GM12878 (cell line): Measurements from ENCODE around the gene TRAPPC3L. TPM values are rescaled to one million over a fixed set of nuclear protein-coding genes. Genes with fewer than 3 reads are reported as not detected.

ENCODE experiments used
- ATAC-seq: fragments of 200-7000 bp; cut with Tn5 transposase; 3 replicates; pipeline ENCODE4 v1.9.1; 2020; ENCODE audit warnings: mild to moderate bottlenecking, moderate library complexity
- BruUV-seq: library from RNA; stranded (reverse); fragments of 400-500 nt; replicated peaks from 2 replicates; lab custom pipeline; 2021; lab: Mats Ljungman, UMichigan
- CTCF ChIA-PET: fragments of 300-600 bp; sonication (Branson Sonifier 250); formaldehyde crosslinking; extraction: SDS; loops from one replicate; lab custom pipeline; 2021; ENCODE audit warnings: inconsistent platforms; lab: Yijun Ruan, JAX
- POLR2A ChIA-PET: fragments of 350-600 bp; formaldehyde crosslinking; extraction: SDS; loops from one replicate; lab custom pipeline; 2021; ENCODE audit warnings: inconsistent platforms; lab: Charles Lee
- RAD21 ChIA-PET: fragments of 300-600 bp; sonication (Branson Sonifier 250); formaldehyde crosslinking; loops from one replicate; lab custom pipeline; 2023; ENCODE audit warnings: antibody characterized with exemption; ENCODE audit not compliant: unreplicated experiment; lab: Charles Lee
- SMC1A ChIA-PET: fragments of 300-600 bp; sonication (Branson Sonifier 250); formaldehyde crosslinking; loops from one replicate; lab custom pipeline; 2023; ENCODE audit not compliant: unreplicated experiment, uncharacterized antibody; lab: Charles Lee
- DNase-seq: peaks from one replicate; pipeline ENCODE4 v3.0.0-alpha.2; 2011; ENCODE audit warnings: low read depth, low spot score
- FAIRE-seq: peaks from 3 replicates; lab custom pipeline; 2011; peaks lifted over from hg19 to GRCh38; lab: Jason Lieb, UNC
- H2AFZ ChIP-seq: 2 replicates; pipeline ENCODE4 v1.6.0; 2011; ENCODE audit warnings: low read depth, low read length, control low read depth; ENCODE audit not compliant: control insufficient read depth
- H3K27ac ChIP-seq: 2 replicates; pipeline ENCODE4 v1.5.1; 2011; ENCODE audit warnings: control low read depth; ENCODE audit not compliant: control insufficient read depth, insufficient read depth
- H3K27me3 ChIP-seq, 2 experiments: replicated peaks in 1 of 2; 2 replicates each; pipeline versions ENCODE4 v1.6.0 to v1.6.1; 2011; ENCODE audit warnings: low read length in 1 of 2; ENCODE audit not compliant: control insufficient read depth in 2 of 2, insufficient read depth in 2 of 2
- H3K36me3 ChIP-seq, 2 experiments: 2 replicates each; pipeline ENCODE4 v1.5.1; 2011; ENCODE audit warnings: low read length in 1 of 2; ENCODE audit not compliant: control insufficient read depth in 2 of 2, insufficient read depth in 2 of 2
- H3K4me1 ChIP-seq: 2 replicates; pipeline ENCODE4 v1.6.1; 2011; ENCODE audit warnings: mild to moderate bottlenecking, low read length, moderate library complexity, mixed read lengths; ENCODE audit not compliant: control insufficient read depth, insufficient read depth
- H3K4me2 ChIP-seq: 2 replicates; pipeline ENCODE4 v1.6.0; 2011; ENCODE audit warnings: control low read depth; ENCODE audit not compliant: control insufficient read depth, insufficient read depth
- H3K4me3 ChIP-seq: fragments of 200-600 bp; sonication (generic); 2 replicates; pipeline ENCODE4 v1.5.1; 2016
- H3K79me2 ChIP-seq: 2 replicates; pipeline ENCODE4 v1.6.0; 2011; ENCODE audit warnings: low read length; ENCODE audit not compliant: control insufficient read depth, insufficient read depth
- H3K9ac ChIP-seq: 2 replicates; pipeline ENCODE4 v1.8.0; 2011; ENCODE audit warnings: low read length, control low read depth, mixed read lengths; ENCODE audit not compliant: control insufficient read depth, insufficient read depth
- H3K9me3 ChIP-seq: replicated peaks from 3 replicates; pipeline ENCODE4 v1.5.1; 2011; ENCODE audit warnings: mild to moderate bottlenecking, low read length; ENCODE audit not compliant: control insufficient read depth, insufficient read depth
- H4K20me1 ChIP-seq: 2 replicates; pipeline ENCODE4 v1.6.0; 2011; ENCODE audit not compliant: control insufficient read depth, insufficient read depth
- NFIC ChIP-seq: IDR thresholded peaks from 2 replicates; pipeline ENCODE4 v1.6.1; 2012; ENCODE audit warnings: low read depth, mild to moderate bottlenecking, inconsistent platforms, low read length, moderate library complexity
- WGBS: methylation state at CpG from one replicate; pipeline ENCODE4 v1.1.6; 2016; ENCODE audit warnings: low lambda C conversion rate; ENCODE audit not compliant: insufficient replicate concordance, insufficient coverage; ENCODE audit errors: missing lambda C conversion rate; 5-methylcytosine and 5-hydroxymethylcytosine counted together
- in situ Hi-C: fragments of 300-500 bp; cut with MboI; formaldehyde crosslinking; loops from 9 replicates; pipeline ENCODE4 v1.14.3; 2018; ENCODE audit warnings: mixed read lengths
- intact Hi-C: fragments of 100-400 bp; cut with micrococcal nuclease; formaldehyde crosslinking; loops from one replicate; pipeline ENCODE4 v1.14.2; 2022; ENCODE audit not compliant: unreplicated experiment
- polyA plus RNA-seq, 11 experiments: library from polyadenylated mRNA; depleted of rRNA in 4 of 11; unstranded in 6 of 11; stranded (reverse) in 5 of 11; fragments of >200 nt; fragmentation: Nextera tagmentation in 4 of 11; fragmentation: Illumina TruSeq in 1 of 11; extraction: Ambion mirVana in 4 of 11; extraction: Trizol in 1 of 11; gene quantifications; 1 replicate in 1 of 11; 2 replicates in 10 of 11; pipeline versions ENCODE4 v1.2.1 to v1.2.3, GENCODE V29; 2011 to 2016; ENCODE audit warnings: inconsistent platforms in 2 of 11, missing spikeins in 2 of 11, low read depth in 1 of 11
- total RNA-seq, 4 experiments: library from RNA; depleted of rRNA in 3 of 4; stranded (reverse); fragments of >200 nt in 3 of 4; fragmentation: Illumina TruSeq in 1 of 4; extraction: Trizol in 1 of 4; gene quantifications; 2 replicates each; pipeline versions ENCODE4 v1.2.1 to v1.2.3, GENCODE V29; 2013 to 2021
- TF ChIP-seq, protein P1 (sequence below): IDR thresholded peaks from 2 replicates; pipeline ENCODE4 v1.6.1; 2012; ENCODE audit warnings: mild to moderate bottlenecking, low read depth, low read length
- TF ChIP-seq, protein P2 (sequence below): fragments of 450-650 bp; IDR thresholded peaks from 2 replicates; pipeline ENCODE4 v1.6.1; 2016; ENCODE audit warnings: mild to moderate bottlenecking
- TF ChIP-seq, protein P3 (sequence below): IDR thresholded peaks from 2 replicates; pipeline ENCODE4 v1.6.1; 2011; ENCODE audit warnings: low read depth, low read length, improper control_type of control experiment, borderline replicate concordance

TRAPPC3L gene
- total and polyA plus RNA-seq, 10 of the 15 experiments (the other 5 are each of a cell fraction or from before 2014, with no cell fraction given): not detected

DNA sequence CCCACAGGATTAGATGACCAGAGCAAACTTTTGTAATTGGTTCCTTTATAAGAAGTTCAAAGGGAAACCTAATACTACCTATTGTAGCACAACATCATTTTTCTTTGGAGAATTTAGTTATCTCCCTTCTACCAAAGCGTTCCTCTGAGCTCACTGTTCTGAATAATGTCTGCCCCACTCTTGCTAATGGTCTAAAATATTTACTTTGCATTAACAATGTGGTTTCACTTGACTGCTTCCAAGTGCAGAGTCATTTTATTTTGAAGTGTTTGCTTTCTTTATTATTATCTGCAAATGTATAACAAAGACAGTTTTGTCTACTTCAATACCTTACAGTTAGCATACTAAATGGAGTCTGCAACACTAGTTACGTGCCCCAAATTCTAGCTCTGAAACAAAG, 15.0 kb downstream of the TRAPPC3L start (continued):
- TF ChIP-seq, protein P1, sequence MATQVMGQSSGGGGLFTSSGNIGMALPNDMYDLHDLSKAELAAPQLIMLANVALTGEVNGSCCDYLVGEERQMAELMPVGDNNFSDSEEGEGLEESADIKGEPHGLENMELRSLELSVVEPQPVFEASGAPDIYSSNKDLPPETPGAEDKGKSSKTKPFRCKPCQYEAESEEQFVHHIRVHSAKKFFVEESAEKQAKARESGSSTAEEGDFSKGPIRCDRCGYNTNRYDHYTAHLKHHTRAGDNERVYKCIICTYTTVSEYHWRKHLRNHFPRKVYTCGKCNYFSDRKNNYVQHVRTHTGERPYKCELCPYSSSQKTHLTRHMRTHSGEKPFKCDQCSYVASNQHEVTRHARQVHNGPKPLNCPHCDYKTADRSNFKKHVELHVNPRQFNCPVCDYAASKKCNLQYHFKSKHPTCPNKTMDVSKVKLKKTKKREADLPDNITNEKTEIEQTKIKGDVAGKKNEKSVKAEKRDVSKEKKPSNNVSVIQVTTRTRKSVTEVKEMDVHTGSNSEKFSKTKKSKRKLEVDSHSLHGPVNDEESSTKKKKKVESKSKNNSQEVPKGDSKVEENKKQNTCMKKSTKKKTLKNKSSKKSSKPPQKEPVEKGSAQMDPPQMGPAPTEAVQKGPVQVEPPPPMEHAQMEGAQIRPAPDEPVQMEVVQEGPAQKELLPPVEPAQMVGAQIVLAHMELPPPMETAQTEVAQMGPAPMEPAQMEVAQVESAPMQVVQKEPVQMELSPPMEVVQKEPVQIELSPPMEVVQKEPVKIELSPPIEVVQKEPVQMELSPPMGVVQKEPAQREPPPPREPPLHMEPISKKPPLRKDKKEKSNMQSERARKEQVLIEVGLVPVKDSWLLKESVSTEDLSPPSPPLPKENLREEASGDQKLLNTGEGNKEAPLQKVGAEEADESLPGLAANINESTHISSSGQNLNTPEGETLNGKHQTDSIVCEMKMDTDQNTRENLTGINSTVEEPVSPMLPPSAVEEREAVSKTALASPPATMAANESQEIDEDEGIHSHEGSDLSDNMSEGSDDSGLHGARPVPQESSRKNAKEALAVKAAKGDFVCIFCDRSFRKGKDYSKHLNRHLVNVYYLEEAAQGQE: no peak

DNA sequence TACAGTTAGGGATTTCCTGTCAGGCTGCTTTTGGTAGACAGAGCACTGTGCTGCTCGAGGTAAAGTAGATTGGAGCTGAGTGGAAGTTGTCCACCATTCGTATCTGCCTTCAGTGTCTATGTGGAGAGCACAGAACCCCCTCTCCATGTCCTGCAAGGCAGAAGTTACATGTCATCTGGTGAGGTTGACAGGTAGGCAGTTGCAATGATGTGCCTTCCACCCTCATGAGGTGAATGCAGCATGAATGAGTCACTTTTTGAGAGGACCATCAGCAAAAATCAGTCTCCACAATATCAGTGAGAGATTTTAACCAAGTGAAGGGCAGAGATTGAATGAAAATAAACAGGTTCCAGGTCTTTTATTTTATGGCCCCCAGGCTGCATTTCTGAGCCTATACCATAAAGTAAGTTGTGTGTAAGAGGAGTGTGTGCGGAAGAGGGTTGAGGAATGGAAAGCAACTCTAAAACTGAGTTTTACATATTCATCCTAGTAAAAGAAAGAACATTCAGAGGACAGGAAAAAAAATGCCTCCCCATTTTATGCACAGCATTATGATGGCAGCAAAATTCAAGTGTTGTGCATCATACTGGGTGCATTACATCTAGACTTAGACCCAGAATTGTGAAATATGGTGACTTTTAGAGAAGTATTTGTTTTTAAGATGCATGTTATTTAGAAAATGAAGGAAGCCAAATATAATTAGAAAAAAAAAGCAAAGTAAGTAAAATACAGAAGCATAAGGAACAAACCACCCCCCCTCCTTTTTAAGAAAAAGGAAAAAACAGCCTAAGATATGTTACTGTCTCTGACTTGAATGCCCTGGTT, 15.8 kb downstream of the TRAPPC3L start:
- no peaks in the 10 kb centered on the region for H3K36me3 ChIP-seq
- intact Hi-C loops (loop anchor here (5.0 kb wide), 2 partner anchors 312 to 318 kb away; no protein-coding TSS in a partner anchor), in situ Hi-C loops (loop anchor here (5.0 kb wide), 1 partner anchor 252 kb away; the partner anchor contains the start of gene TSPYL1)
- H3K4me3 ChIP-seq: no peak overlapping the region
- no TSS peak for BruUV-seq
- 44% methylated on average over 3 of the region's 3 CpGs for WGBS
- no peaks in the 10 kb centered on the region for H4K20me1 ChIP-seq
- H3K4me2 ChIP-seq: no peak overlapping the region
- peak; percentile 13; the same call in 1 of the 3 replicates for ATAC-seq
- H3K27ac ChIP-seq: no peak overlapping the region
- RAD21 ChIA-PET: interaction anchor here (0.8 to 1.5 kb wide), 5 partner anchors 137 to 261 kb away, joined by 3 to 8 read pairs (median 4); no protein-coding TSS in a partner anchor
- H3K9ac ChIP-seq: no peak overlapping the region
- DNase-seq: no peak
- H3K9me3 ChIP-seq: no peaks in the 10 kb centered on the region
- SMC1A ChIA-PET: interaction anchor here (0.9 to 1.3 kb wide), 5 partner anchors 137 to 242 kb away, joined by 3 to 9 read pairs (median 4); no protein-coding TSS in a partner anchor
- H3K4me1 ChIP-seq: no peaks in the 10 kb centered on the region
- TF ChIP-seq NFIC: no peak
- TF ChIP-seq, protein P2, sequence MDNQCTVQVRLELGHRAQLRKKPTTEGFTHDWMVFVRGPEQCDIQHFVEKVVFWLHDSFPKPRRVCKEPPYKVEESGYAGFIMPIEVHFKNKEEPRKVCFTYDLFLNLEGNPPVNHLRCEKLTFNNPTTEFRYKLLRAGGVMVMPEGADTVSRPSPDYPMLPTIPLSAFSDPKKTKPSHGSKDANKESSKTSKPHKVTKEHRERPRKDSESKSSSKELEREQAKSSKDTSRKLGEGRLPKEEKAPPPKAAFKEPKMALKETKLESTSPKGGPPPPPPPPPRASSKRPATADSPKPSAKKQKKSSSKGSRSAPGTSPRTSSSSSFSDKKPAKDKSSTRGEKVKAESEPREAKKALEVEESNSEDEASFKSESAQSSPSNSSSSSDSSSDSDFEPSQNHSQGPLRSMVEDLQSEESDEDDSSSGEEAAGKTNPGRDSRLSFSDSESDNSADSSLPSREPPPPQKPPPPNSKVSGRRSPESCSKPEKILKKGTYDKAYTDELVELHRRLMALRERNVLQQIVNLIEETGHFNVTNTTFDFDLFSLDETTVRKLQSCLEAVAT: no peak
- TF ChIP-seq, protein P3, sequence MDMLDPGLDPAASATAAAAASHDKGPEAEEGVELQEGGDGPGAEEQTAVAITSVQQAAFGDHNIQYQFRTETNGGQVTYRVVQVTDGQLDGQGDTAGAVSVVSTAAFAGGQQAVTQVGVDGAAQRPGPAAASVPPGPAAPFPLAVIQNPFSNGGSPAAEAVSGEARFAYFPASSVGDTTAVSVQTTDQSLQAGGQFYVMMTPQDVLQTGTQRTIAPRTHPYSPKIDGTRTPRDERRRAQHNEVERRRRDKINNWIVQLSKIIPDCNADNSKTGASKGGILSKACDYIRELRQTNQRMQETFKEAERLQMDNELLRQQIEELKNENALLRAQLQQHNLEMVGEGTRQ: no peak
- TF ChIP-seq, all 136 proteins: peak for 0
- ChIA-PET CTCF (interaction anchor here (1.0 to 1.8 kb wide), 8 partner anchors 9 to 260 kb away, joined by 3 to 16 read pairs (median 5); no protein-coding TSS in a partner anchor), POLR2A (no interaction called here)
- Histone ChIP-seq H3K79me2 (no peaks in the 10 kb centered on the region), H3K27me3 (no peaks in the 10 kb centered on the region; a peak in 1 of 4 replicates), H2AFZ (no peak overlapping the region)
- no peak for FAIRE-seq
